HEK293T (cell line): ENCODE data around the gene CLINT1.

Experiments used
- BHLHE40 ChIP-seq: fragments of 450-650 bp; IDR thresholded peaks from 2 replicates; pipeline ENCODE4 v1.6.1; 2016; ENCODE audit warnings: mild to moderate bottlenecking, moderate library complexity, borderline replicate concordance
- ELF4 ChIP-seq: fragments of 450-650 bp; IDR thresholded peaks from 2 replicates; pipeline ENCODE4 v1.6.1; 2017; ENCODE audit warnings: antibody characterized with exemption
- FOXA1 ChIP-seq: fragments of 450-650 bp; IDR thresholded peaks from 2 replicates; pipeline ENCODE4 v1.6.1; 2016; ENCODE audit warnings: mild to moderate bottlenecking
- FOXK2 ChIP-seq: fragments of 450-650 bp; IDR thresholded peaks from 2 replicates; pipeline ENCODE4 v1.6.1; 2016; ENCODE audit warnings: mild to moderate bottlenecking
- PKNOX1 ChIP-seq: fragments of 450-650 bp; IDR thresholded peaks from 2 replicates; pipeline ENCODE4 v1.6.1; 2016
- SUZ12 ChIP-seq: fragments of 450-650 bp; IDR thresholded peaks from 2 replicates; pipeline ENCODE4 v1.6.1; 2016; ENCODE audit warnings: mild to moderate bottlenecking
- TARDBP ChIP-seq: fragments of 450-650 bp; IDR thresholded peaks from 2 replicates; pipeline ENCODE4 v1.6.1; 2016

GRCh38 chr5:157766442-157766841 is 92.5 kb downstream of the CLINT1 start:
- no peak for TF ChIP-seq SUZ12
- TF ChIP-seq ELF4, result no peak
- TF ChIP-seq TARDBP, result no peak
- TF ChIP-seq PKNOX1, result no peak
- no peak for TF ChIP-seq FOXA1
- no peak for TF ChIP-seq BHLHE40
- no peak for TF ChIP-seq FOXK2
